Erythroblast (primary cell): ENCODE results near the gene ACTN2.

ENCODE experiments used
- DNase-seq, 2 experiments: peaks; one replicate each; lab custom pipeline; 2025; lab: John Stamatoyannopoulos, UW
- GATA1 ChIP-seq: IDR thresholded peaks from 2 replicates; pipeline ENCODE4 v1.6.1; 2011; ENCODE audit warnings: low read depth, mild to moderate bottlenecking, control low read depth, low read length, moderate library complexity
- POLR2A ChIP-seq: IDR thresholded peaks from 2 replicates; pipeline ENCODE4 v1.6.1; 2011; ENCODE audit warnings: mild to moderate bottlenecking, low read length

ACTN2 gene

DNA sequence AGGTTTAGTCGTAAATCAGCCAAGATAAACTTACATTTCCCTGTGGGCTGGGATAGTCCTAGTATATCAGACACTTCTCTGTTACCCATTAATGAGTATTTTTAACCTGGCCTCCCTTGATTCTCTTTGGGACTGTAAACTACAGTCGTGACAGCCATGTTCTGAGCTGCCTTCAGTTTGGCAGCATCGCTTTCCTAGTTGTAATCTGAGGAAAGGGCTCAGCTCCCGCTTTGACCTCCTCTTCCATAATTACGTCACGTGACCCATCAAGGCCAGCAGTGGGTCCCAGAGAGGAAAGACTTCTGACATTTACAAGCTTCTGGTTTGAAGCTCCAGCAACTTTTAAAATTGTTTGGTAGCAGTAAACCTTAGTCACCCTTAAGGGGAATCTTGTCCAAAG lies 74.2 kb downstream of the ACTN2 start:
- no peak for TF ChIP-seq GATA1
- no peak for TF ChIP-seq POLR2A
- no peak for DNase-seq

DNA sequence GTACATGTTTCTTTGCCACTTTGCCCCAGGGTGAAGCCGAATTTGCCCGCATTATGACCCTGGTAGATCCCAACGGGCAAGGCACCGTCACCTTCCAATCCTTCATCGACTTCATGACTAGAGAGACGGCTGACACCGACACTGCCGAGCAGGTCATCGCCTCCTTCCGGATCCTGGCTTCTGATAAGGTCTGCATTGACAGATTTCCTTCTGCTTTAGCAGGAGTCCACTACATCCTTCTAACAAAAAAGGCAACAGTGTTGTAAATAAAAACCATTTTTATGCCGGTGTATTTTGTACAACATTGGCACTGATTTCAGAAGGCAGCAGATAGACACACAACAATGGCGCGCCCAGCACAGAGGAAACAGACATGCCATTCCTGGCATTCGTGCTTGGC lies 74.7 kb downstream of the ACTN2 start:
- no peak for TF ChIP-seq POLR2A
- TF ChIP-seq GATA1 = no peak
- no peak for DNase-seq

GRCh38 chr1:236761397-236762132 lies 75.3 kb downstream of the ACTN2 start:
- no peak for TF ChIP-seq POLR2A
- no peak for TF ChIP-seq GATA1
- DNase-seq = no peak

- TF ChIP-seq POLR2A = no peak
- TF ChIP-seq GATA1 = no peak
- DNase-seq = no peak
These were observed 76.1 kb downstream of the ACTN2 start for GRCh38 chr1:236762410-236762809.

DNA sequence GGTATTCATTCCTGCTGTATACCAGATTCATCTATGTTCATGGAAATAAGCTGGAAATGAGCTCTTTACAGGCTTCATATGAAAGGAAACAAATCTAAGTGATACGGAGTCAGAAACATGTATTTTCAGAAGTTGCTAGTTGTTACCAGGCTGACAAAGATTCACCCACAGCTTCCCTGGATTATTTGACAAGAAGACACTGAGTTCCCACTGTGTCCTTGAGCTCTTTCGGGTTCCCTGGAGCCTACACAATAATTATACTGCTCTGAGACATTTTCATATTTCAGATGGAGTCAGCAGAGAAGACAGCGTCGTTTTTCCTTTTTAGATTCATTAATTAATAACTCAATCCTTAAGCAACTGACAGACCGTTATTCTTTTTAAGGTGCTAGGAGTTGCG lies 79.5 kb downstream of the ACTN2 start:
- DNase-seq = no peak
- TF ChIP-seq POLR2A (no peak), GATA1 (no peak)

DNA sequence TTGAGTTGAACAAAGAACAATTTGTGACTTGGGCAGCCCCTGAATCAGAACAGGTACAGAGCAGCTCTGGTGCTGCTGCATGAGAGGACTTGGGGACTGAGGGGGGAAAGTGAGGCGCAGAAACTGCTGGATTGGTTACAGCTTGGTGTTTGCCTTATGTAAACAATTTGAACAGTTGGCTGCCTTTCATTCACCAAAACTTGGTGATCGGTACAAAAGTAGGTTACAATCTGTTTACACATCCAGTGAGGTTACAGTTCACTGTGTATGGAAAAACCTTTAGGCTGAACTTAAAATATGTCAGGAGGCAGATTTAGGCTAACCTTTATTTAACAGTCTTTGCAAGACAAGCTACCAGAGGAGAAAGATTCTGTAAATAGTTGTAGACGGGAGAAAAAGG lies 80.2 kb downstream of the ACTN2 start:
- no peak for TF ChIP-seq POLR2A
- no peak for TF ChIP-seq GATA1
- no peak for DNase-seq

DNA sequence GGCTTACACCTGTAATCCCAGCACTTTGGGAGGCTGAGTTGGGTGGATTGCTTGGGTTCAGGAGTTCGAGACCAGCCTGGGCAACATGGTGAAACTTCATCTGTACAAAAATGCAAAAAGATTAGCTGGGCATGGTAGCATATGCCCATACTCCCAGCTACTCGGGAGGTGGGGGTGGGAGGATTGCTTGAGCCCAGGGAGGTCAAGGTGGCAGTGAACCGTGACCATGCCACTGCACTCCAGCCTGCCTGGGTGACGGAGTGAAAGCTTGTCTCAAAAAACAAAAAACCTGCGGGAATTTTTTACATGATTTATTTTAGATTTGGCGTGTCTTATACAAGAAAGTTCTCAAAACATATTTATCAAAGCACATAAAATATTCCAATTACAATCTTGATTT lies 81.0 kb downstream of the ACTN2 start:
- TF ChIP-seq POLR2A (no peak), GATA1 (no peak)
- no peak for DNase-seq

GRCh38 chr1:236768601-236769000 lies 82.3 kb downstream of the ACTN2 start:
- TF ChIP-seq POLR2A (no peak), GATA1 (no peak)
- no peak for DNase-seq

- no peak for TF ChIP-seq POLR2A
- TF ChIP-seq GATA1 = no peak
- no peak for DNase-seq
These were observed 87.6 kb downstream of the ACTN2 start for GRCh38 chr1:236773919-236774318.

DNA sequence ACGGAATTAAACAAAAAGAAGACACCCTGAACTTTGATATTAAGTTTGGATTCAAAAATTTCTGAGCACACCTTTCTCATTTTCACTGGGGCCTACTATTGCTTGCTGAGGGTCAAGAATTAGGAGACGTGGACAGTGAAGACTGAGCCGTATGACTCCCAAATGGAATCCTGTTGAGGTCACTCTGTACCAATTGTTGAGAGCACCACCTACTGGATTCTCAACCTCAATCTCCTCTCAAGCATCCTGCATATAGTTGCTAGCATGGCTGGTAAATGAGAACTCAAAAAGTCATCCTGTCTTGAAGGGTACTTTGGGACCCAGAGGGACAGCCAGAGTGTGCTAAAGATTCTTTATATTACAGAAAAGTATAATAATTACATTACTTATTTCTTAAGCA lies 88.6 kb downstream of the ACTN2 start:
- peak in 1 of 2 experiments; percentile 24 for DNase-seq
- TF ChIP-seq POLR2A = no peak
- TF ChIP-seq GATA1 = no peak

DNA sequence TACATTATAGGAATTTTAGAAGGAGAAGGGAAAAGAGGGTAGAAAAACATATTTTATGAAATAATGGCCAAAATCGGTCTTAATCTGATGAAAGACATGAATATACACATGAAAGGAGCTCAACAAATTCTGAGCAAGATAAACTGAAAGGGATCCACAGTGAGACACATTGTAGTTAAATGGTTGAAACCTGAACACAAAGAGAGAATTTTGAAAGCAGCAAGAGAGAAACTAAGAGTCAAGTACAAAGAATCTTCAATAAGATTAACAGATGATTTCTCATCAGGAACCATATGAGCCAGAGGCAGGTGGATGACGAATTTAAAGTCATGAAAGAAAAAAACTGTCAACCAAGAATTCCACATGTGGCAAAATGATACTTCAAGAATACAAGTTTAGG lies 93.0 kb downstream of the ACTN2 start:
- DNase-seq = no peak
- TF ChIP-seq POLR2A = no peak
- TF ChIP-seq GATA1 = no peak

DNA sequence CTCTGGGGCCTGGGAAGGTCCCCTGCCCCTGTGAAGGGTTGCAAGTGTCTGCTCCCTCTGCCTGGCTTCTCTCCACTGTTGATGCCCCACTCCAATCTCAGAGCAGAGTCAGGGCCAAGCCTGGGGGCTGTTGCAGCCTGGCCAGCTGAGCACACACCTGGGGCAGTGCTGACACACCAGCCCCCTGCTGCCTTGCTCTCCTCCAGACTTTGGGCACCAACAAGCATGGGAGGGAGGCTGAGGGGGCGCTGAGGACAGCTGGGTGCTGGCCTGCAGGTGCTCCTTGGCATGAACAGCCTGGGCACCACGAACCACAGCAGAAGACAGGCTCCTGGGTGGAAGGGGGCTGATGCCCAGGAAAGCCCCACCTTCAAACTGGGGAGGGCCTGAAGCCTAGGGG lies 99.2 kb downstream of the ACTN2 start:
- no peak for TF ChIP-seq POLR2A
- TF ChIP-seq GATA1 = no peak
- DNase-seq = no peak

GRCh38 chr1:236786453-236786852 lies 100.2 kb downstream of the ACTN2 start:
- TF ChIP-seq POLR2A (no peak), GATA1 (no peak)
- no peak for DNase-seq

DNA sequence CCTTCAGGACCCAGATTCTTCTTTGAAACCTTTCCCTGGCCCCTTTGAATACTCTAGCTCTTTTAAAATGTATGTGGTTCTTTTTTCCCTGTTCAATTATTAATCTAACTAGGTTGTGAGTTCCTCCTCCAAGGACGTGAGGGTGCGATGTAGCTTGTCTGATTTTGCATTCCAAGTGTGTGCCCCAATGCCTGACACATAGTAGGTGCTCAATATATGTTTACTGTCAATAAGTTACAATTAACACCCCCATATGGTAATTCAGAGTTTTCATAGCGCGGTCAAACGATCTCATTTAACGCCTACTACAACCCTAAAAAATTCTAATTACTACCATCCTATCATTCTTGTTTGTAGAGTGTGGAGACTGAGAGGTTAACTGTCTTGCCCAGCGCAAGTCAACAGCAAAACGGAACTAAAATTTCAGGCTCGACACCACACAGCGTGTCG lies 108.3 kb downstream of the ACTN2 start:
- DNase-seq = no peak
- TF ChIP-seq GATA1 (no peak), POLR2A (no peak)
